Large intestine (tissue), 12 donors: ENCODE data around the gene ATF7IP2. TPM values are rescaled to one million over a fixed set of nuclear protein-coding genes. Genes with fewer than 3 reads are reported as not detected.
"Not testable (repeated sequence)": the region's sequence is repeated elsewhere in the genome, so short reads cannot be mapped to it uniquely, and the experiment has no call there.

Experiments used
- DNase-seq, 2 donors: peaks; one replicate each; pipeline versions ENCODE4 v3.0.0 to v3.0.0-alpha.2; 2013
- H3K27ac ChIP-seq: one replicate; pipeline ENCODE4 v1.5.1; 2013; ENCODE audit warnings: low read length
- H3K27me3 ChIP-seq: 2 replicates; pipeline ENCODE4 v1.6.1; 2013; ENCODE audit warnings: low read length; ENCODE audit not compliant: control insufficient read depth, insufficient read depth
- H3K36me3 ChIP-seq: 2 replicates; pipeline ENCODE4 v1.6.1; 2013; ENCODE audit warnings: low read length; ENCODE audit not compliant: control insufficient read depth, insufficient read depth
- H3K4me1 ChIP-seq: one replicate; pipeline ENCODE4 v1.6.1; 2013; ENCODE audit warnings: low read length; ENCODE audit not compliant: control insufficient read depth, insufficient read depth
- H3K4me3 ChIP-seq: one replicate; pipeline ENCODE4 v1.5.1; 2013; ENCODE audit warnings: low read length
- H3K9me3 ChIP-seq: one replicate; pipeline ENCODE4 v1.6.1; 2013; ENCODE audit warnings: mild to moderate bottlenecking, low read depth, low read length, moderate library complexity; ENCODE audit not compliant: control insufficient read depth
- WGBS: methylation state at CpG from one replicate; pipeline ENCODE4 v1.1.5; 2013; ENCODE audit warnings: low lambda C conversion rate; ENCODE audit not compliant: insufficient coverage; 5-methylcytosine and 5-hydroxymethylcytosine counted together
- long read RNA-seq, 11 donors: transcript quantifications; one replicate each; lab custom pipeline, GENCODE V29; 2026
- polyA plus RNA-seq: library from polyadenylated mRNA; unstranded; fragments of 120-200 nt; gene quantifications from one replicate; pipeline ENCODE4 v1.2.1, GENCODE V29; 2013

ATF7IP2 gene, protein sequence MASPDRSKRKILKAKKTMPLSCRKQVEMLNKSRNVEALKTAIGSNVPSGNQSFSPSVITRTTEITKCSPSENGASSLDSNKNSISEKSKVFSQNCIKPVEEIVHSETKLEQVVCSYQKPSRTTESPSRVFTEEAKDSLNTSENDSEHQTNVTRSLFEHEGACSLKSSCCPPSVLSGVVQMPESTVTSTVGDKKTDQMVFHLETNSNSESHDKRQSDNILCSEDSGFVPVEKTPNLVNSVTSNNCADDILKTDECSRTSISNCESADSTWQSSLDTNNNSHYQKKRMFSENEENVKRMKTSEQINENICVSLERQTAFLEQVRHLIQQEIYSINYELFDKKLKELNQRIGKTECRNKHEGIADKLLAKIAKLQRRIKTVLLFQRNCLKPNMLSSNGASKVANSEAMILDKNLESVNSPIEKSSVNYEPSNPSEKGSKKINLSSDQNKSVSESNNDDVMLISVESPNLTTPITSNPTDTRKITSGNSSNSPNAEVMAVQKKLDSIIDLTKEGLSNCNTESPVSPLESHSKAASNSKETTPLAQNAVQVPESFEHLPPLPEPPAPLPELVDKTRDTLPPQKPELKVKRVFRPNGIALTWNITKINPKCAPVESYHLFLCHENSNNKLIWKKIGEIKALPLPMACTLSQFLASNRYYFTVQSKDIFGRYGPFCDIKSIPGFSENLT
- 52.9 TPM for polyA plus RNA-seq
- long read RNA-seq, donor 1, transcript ATF7IP2-214 (3 exons, 576 nt) = major isoform, 7 of 50 reads
- long read RNA-seq, donor 1, partial matches to known transcripts = 37 of 50 reads
- long read RNA-seq, donor 1, other reads (novel, unspliced or antisense) = 0 of 50 reads
- long read RNA-seq, donor 2, transcript ATF7IP2-214 (3 exons, 576 nt) = major isoform, 19 of 32 reads
- long read RNA-seq, donor 2, transcript ATF7IP2-209 (1 exons, 1,681 nt) = minor isoform, 8 of 32 reads
- long read RNA-seq, donor 2, partial matches to known transcripts = 0 of 32 reads
- long read RNA-seq, donor 2, other reads (novel, unspliced or antisense) = 0 of 32 reads
- long read RNA-seq, donor 3 = 0 reads
- long read RNA-seq, donor 4, partial matches to known transcripts = 0 of 4 reads
- long read RNA-seq, donor 4, other reads (novel, unspliced or antisense) = 0 of 4 reads
- long read RNA-seq, donor 5, partial matches to known transcripts = 6 of 13 reads
- long read RNA-seq, donor 5, other reads (novel, unspliced or antisense) = 0 of 13 reads
- long read RNA-seq, donor 6, transcript ATF7IP2-214 (3 exons, 576 nt) = major isoform, 14 of 48 reads
- long read RNA-seq, donor 6, transcript ATF7IP2-218 (2 exons, 559 nt) = minor isoform, 5 of 48 reads
- long read RNA-seq, donor 6, partial matches to known transcripts = 24 of 48 reads
- long read RNA-seq, donor 6, other reads (novel, unspliced or antisense) = 0 of 48 reads
- long read RNA-seq, donor 7, transcript ATF7IP2-214 (3 exons, 576 nt) = major isoform, 12 of 17 reads
- long read RNA-seq, donor 7, partial matches to known transcripts = 0 of 17 reads
- long read RNA-seq, donor 7, other reads (novel, unspliced or antisense) = 0 of 17 reads
- long read RNA-seq, donor 8, transcript ATF7IP2-214 (3 exons, 576 nt) = major isoform, 31 of 45 reads
- long read RNA-seq, donor 8, transcript ATF7IP2-209 (1 exons, 1,681 nt) = minor isoform, 5 of 45 reads
- long read RNA-seq, donor 8, partial matches to known transcripts = 5 of 45 reads
- long read RNA-seq, donor 8, other reads (novel, unspliced or antisense) = 0 of 45 reads
- long read RNA-seq, donor 9, transcript ATF7IP2-218 (2 exons, 559 nt) = minor isoform, 7 of 44 reads
- long read RNA-seq, donor 9, transcript ATF7IP2-214 (3 exons, 576 nt) = major isoform, 32 of 44 reads
- long read RNA-seq, donor 9, partial matches to known transcripts = 0 of 44 reads
- long read RNA-seq, donor 9, other reads (novel, unspliced or antisense) = 0 of 44 reads
- long read RNA-seq, donor 10, transcript ATF7IP2-214 (3 exons, 576 nt) = major isoform, 18 of 32 reads
- long read RNA-seq, donor 10, partial matches to known transcripts = 6 of 32 reads
- long read RNA-seq, donor 10, other reads (novel, unspliced or antisense) = 0 of 32 reads
- long read RNA-seq, donor 11, transcript ATF7IP2-218 (2 exons, 559 nt) = minor isoform, 8 of 41 reads
- long read RNA-seq, donor 11, transcript ATF7IP2-214 (3 exons, 576 nt) = major isoform, 18 of 41 reads
- long read RNA-seq, donor 11, partial matches to known transcripts = 10 of 41 reads
- long read RNA-seq, donor 11, other reads (novel, unspliced or antisense) = 0 of 41 reads

DNA sequence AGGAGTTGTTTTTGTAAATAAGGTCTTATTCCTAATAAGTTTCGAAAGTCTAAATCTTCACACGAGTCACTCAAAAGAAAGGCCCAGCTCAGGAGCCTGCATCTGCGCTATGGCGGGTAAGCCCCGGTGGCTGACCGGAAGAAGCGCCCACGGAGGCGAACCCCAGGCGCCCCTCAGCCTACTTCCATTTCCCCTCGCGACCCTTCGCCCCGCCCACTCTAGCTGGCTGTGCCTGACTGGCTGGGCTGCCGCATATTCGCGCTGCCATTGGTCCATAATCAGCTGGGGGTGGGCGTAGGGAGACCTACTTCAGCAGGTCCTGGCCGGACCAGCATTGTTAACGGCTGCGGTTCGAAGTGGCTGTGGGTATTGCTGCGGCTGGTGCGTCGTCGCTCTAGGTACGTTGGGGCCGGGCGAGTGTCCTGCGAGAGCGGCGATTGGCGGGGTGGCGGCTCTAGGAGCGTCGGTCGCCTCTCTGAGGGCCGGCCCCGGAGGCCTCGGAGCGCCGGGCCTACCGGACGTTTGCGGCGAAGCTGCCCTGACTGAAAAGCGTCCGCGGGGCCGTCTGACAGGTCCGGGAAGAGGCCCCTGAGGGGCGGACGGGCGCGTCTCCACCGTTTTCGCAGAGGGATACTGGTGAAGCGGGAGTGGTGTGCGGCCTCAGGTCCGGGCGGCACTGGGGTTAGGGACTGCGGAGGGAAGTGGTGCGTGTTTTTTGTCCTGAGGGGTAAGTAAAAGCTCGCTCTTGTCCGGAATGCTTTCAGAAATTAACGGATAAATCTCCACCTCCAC lies at the start of gene ATF7IP2:
TSS of gene ATF7IP2 (plus strand) at position 337 of the 792 bp plus-strand sequence. CDS start 44,560 bp downstream, outside the sequence.
- Histone ChIP-seq H3K27me3 (no peaks in the 10 kb centered on the region), H3K9me3 (no peaks in the 10 kb centered on the region), H3K27ac (peak within 1 kb of the TSS; percentile 73), H3K4me1 (no peaks in the 10 kb centered on the region), H3K4me3 (peak within 1 kb of the TSS; percentile 81), H3K36me3 (peaks cover 9% of the 10 kb centered on the region)
- peak; percentile 87 to 95 for DNase-seq
- no CpG with 5 or more reads among the region's 66 CpGs for WGBS

DNA sequence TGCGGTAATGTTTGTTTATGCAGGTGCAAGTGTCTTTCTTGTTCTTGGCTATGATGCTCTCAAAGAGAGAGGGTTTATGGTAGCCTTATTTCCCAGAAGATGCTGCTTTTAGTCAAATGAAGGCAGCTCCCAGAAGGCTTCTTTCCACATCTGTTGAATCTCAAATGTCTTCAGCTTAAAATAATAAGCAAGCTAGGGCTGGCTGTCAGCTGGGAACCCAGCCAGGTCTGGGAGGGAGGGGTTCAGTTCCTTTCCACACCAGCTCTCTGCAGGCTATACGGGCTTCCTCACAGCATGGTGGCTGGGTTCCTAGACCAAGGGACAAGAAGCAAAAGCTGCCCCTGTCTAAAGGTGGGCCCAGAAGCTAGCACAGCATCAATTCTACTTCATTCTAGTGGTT lies 47.4 kb upstream of the ATF7IP2 start:
- H3K36me3 ChIP-seq = no peaks in the 10 kb centered on the region
- H3K9me3 ChIP-seq = peaks cover 22% of the 10 kb centered on the region
- H3K27me3 ChIP-seq = no peaks in the 10 kb centered on the region
- no peak overlapping the region for H3K4me3 ChIP-seq
- no peaks in the 10 kb centered on the region for H3K4me1 ChIP-seq
- H3K27ac ChIP-seq = no peak overlapping the region
- DNase-seq = no peak
- WGBS = no CpG with 5 or more reads among the region's 2 CpGs

DNA sequence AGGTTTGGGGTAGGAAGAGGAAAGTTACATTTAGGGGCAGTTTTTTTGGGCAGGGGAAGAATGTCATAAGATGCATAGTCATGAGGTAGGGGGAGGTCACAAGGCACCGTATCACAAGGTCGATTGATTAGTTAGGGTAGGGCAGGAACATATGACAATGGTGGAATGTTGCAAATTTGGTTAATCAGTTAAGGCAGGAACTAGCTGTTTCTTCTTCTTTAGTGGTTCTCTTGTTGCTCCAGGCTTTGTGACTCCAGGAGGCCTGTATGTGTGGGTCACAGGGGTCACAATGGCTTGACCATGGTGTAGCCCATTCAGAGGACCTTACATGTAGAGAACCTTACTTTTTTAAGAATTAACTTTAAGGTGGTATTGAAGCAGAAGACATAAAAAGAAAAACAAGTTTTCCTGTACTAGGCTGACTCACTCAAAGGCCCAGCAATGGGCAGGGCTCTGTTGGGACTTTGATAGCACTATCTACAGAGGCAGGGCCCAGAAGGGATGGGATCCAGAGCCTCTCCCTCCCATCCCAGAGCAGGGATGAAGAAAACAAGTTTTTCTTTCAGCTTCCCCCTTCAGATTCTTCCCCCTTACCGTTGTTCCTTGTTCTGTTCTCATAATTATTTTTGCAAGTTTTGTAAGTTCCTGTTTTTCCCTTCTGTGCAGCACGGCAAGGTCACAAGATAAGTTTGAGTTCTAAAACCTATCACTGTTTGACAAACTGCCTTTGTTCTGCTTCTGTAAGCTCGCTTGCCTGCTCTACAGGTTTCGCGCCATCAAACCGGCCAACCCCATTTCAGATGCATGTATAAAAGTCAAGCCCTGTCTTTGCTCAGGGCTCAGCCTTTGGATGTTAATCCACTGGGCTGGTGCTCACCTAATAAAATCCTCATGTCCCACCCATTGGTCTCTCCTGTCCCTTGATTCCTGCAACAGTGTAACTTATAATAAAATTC lies 45.8 kb upstream of the ATF7IP2 start:
- Histone ChIP-seq H3K4me3 (no peak overlapping the region), H3K4me1 (no peaks in the 10 kb centered on the region), H3K9me3 (peaks cover 31% of the 10 kb centered on the region), H3K36me3 (no peaks in the 10 kb centered on the region), H3K27ac (no peak overlapping the region), H3K27me3 (no peaks in the 10 kb centered on the region)
- WGBS = 50% methylated on average over 2 of the region's 8 CpGs
- no peak for DNase-seq

DNA sequence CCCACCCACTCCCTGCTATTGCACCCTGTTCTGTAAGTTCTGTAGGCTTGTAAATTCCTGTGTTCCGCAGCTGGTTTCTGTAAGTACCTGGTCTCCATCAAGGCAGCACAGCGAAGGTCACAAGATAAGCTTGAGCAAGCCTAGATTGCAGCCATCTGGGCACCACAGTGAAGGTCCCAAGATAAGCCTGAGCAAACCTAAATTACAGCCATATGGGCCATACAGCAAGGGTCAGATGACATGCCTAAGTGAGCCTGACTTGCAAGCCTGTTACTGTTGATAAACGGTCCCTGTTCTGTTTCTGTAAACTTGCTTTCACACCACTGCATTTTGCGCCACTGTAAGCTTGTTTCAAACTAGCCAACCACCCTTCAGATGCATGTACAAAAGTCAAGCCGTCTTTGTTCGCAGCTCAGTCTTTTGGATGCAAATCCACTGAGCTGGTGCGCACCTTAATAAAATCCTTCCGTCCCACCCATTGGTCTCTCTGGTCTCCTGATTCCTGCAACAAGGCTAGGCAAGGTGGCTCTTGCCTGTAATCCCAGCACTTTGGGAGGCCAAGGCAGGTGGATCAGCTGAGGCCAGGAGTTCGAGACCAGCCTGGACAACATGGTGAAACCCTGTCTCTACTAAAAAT lies 42.6 kb upstream of the ATF7IP2 start:
- H3K4me1 ChIP-seq = no peaks in the 10 kb centered on the region
- no peaks in the 10 kb centered on the region for H3K36me3 ChIP-seq
- H3K27ac ChIP-seq = peak overlapping the region; percentile 8
- peaks cover 31% of the 10 kb centered on the region for H3K9me3 ChIP-seq
- DNase-seq = peak; percentile 66 to 69
- 33% methylated on average over 1 of the region's 9 CpGs for WGBS
- H3K27me3 ChIP-seq = no peaks in the 10 kb centered on the region
- no peak overlapping the region for H3K4me3 ChIP-seq

DNA sequence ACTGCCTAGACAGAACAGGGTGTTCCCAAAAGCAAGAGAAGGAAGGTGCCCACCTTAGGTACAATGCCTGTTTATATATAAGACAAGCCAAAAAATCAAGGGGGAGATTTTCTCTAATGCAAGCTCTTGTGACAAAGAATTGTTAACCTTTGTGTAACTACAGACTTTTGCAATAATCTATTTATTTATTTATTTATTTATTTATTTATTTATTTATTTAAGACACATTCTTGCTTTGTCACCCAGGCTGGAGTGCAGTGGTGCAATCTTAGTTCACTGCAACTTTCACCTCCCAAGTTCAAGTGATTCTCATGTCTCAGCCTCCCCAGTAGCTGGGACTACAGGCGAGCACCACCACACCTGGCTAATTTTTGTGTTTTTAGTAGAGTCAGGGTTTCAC lies 41.2 kb upstream of the ATF7IP2 start:
- not testable (repeated sequence) for H3K27me3 ChIP-seq, H3K36me3 ChIP-seq, DNase-seq, H3K27ac ChIP-seq, H3K4me3 ChIP-seq, H3K4me1 ChIP-seq
- peaks cover 27% of the 10 kb centered on the region for H3K9me3 ChIP-seq
- WGBS = no CpG with 5 or more reads among the region's 1 CpG

DNA sequence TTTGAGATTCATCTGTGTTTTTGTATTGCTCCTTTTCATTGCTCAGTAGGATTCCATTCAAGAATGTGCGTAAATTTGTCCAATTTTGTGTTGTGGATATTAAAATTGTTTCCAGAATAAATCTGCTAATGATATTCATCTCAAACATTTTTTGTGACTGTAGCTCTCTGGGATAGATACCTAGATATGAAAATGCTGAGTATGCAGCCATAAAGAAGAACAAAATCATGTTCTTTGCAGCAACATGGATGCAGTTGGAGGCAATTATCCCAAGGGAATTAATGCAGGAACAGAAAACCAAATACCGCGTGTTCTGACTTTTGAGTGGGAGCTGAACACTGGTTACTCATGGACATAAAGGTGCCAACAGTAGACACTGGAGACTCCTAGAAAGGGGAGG lies 40.2 kb upstream of the ATF7IP2 start:
- Histone ChIP-seq H3K9me3 (peaks cover 20% of the 10 kb centered on the region), H3K27me3 (no peaks in the 10 kb centered on the region), H3K27ac (no peak overlapping the region), H3K4me1 (no peaks in the 10 kb centered on the region), H3K4me3 (no peak overlapping the region), H3K36me3 (no peaks in the 10 kb centered on the region)
- 100% methylated on average over 1 of the region's 3 CpGs for WGBS
- DNase-seq = no peak

DNA sequence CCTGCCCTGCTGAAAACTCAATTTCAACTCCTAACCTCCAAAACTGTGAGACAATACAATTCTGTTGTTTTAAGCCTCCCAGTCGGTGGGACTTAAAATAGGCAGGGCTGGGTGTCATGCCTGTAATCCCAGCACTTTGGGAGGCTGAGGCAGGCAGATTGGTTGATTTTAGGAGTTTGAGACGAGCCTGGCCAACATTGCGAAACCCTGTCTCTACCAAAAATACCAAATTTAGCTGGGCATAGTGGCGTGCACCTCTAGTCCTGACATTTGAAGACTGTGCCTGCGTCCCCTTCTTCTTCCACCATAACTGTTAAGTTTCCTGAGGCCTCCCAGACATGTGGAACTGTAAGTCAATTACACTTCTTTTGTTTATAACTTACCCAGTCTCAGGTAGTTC lies 36.0 kb upstream of the ATF7IP2 start:
- no peak for DNase-seq
- no CpG with 5 or more reads among the region's 5 CpGs for WGBS
- no peaks in the 10 kb centered on the region for H3K9me3 ChIP-seq
- no peak overlapping the region for H3K27ac ChIP-seq
- no peaks in the 10 kb centered on the region for H3K4me1 ChIP-seq
- no peaks in the 10 kb centered on the region for H3K27me3 ChIP-seq
- no peak overlapping the region for H3K4me3 ChIP-seq
- H3K36me3 ChIP-seq = no peaks in the 10 kb centered on the region
